C4-2B (cell line): ENCODE data around the gene HERC4.

Experiments
- ZFX ChIP-seq: fragments of 450-650 bp; IDR thresholded peaks from 2 replicates; pipeline ENCODE4 v1.6.1; 2017
- TF ChIP-seq, protein P1 (sequence below): fragments of 450-650 bp; conservative IDR thresholded peaks from 2 replicates; pipeline ENCODE4 v1.5.1; 2017; ENCODE audit warnings: mild to moderate bottlenecking

DNA sequence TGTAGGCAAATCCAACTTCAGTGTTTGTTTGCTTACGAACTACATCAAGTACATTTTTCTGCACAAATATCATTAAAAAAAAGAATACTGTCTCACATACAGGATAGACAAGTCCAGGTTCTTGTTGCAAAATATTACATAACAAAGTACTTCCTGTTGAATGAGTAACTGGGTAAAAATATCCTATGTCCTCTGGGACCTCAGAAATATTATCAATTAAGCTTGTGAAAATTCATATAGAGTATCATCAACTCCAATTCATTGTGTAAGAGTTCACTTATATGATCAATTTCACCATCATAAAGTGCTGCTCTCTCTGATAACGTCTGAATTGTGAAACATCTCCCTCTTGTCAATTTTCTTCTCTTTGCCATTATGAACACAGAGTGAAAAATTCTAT lies 22.6 kb downstream of the HERC4 start:
- TF ChIP-seq, protein P1, sequence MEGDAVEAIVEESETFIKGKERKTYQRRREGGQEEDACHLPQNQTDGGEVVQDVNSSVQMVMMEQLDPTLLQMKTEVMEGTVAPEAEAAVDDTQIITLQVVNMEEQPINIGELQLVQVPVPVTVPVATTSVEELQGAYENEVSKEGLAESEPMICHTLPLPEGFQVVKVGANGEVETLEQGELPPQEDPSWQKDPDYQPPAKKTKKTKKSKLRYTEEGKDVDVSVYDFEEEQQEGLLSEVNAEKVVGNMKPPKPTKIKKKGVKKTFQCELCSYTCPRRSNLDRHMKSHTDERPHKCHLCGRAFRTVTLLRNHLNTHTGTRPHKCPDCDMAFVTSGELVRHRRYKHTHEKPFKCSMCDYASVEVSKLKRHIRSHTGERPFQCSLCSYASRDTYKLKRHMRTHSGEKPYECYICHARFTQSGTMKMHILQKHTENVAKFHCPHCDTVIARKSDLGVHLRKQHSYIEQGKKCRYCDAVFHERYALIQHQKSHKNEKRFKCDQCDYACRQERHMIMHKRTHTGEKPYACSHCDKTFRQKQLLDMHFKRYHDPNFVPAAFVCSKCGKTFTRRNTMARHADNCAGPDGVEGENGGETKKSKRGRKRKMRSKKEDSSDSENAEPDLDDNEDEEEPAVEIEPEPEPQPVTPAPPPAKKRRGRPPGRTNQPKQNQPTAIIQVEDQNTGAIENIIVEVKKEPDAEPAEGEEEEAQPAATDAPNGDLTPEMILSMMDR = no peak
- no peak for TF ChIP-seq ZFX
